ENCODE measurements around the gene ASB2. TPM values are rescaled to one million over a fixed set of nuclear protein-coding genes. Genes with fewer than 3 reads are reported as not detected.

Gene ASB2
- total RNA-seq, 4 donors from 2014 or later: 22.1 to 35.8 (median 27.9) TPM

- in situ Hi-C loops (cut with MboI; ENCODE audit: low pct_ligation_motif_present in 1 of 4, low pct_unique_long_range_greater_than_20kb in 1 of 4, low sequenced_read_pairs in 3 of 4) (no loop called here), intact Hi-C loops (cut with DNase I; ENCODE audit: low total_unique reads) (no loop called here)
- no peaks in the 10 kb centered on the region for H3K36me3 ChIP-seq
- peaks cover 0 to 6% (median under 1%) of the 10 kb centered on the region in 4 donors for H3K4me1 ChIP-seq
- H3K9me3 ChIP-seq: no peaks in the 10 kb centered on the region
- WGBS, 2 donors (ENCODE audit: low coverage in 1 of 2): 69 to 77% methylated on average over 4 to 10 of the region's 10 CpGs
- H3K27me3 ChIP-seq: no peaks in the 10 kb centered on the region
- TF ChIP-seq POLR2AphosphoS5 (IDR thresholded peaks at IDR 0.05) (no peak), POLR2A (IDR thresholded peaks at IDR 0.05) (no peak), EP300 (IDR thresholded peaks at IDR 0.05; ENCODE audit: low read depth) (no peak)
- no peak overlapping the region for H3K4me3 ChIP-seq
- H3K27ac ChIP-seq: no peak overlapping the region
- DNase-seq: peak; percentile 34
Observed at GRCh38 chr14:94021416-94022157, 45.2 kb upstream of the ASB2 start.

DNA sequence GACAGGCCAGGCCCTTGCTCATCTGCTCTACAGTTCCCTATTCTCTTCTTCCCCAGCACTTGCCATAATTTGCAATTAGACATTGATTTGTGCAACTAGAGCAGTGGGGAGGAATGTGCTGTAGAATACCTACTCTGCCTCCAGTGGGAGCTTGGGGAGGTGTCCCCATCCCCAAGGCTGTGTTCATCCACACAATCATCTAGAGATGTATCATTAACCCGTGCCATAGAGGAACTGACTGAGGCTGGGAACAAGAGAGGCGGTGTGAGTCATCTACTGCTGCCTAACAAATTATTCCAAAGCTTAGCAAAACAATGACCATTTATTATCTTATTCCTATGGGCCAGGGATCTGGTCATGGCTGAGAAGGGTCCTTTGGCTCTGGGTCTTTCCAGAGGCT, 44.6 kb upstream of the ASB2 start:
- intact Hi-C loops (cut with DNase I; ENCODE audit: low total_unique reads) (no loop called here), in situ Hi-C loops (cut with MboI; ENCODE audit: low pct_ligation_motif_present in 1 of 4, low pct_unique_long_range_greater_than_20kb in 1 of 4, low sequenced_read_pairs in 3 of 4) (no loop called here)
- H3K27ac ChIP-seq: no peak overlapping the region
- H3K4me1 ChIP-seq: peaks cover 0 to 2% (median 0%) of the 10 kb centered on the region in 4 donors
- TF ChIP-seq CTCF (IDR thresholded peaks at IDR 0.05) (no peak), POLR2A (IDR thresholded peaks at IDR 0.05) (no peak), EP300 (IDR thresholded peaks at IDR 0.05; ENCODE audit: low read depth) (no peak), POLR2AphosphoS5 (IDR thresholded peaks at IDR 0.05) (no peak)
- WGBS, 2 donors (ENCODE audit: low coverage in 1 of 2): 60 to 81% methylated on average over 2 of the region's 2 CpGs
- no peaks in the 10 kb centered on the region for H3K9me3 ChIP-seq
- no peaks in the 10 kb centered on the region for H3K36me3 ChIP-seq
- DNase-seq: no peak
- H3K27me3 ChIP-seq: no peaks in the 10 kb centered on the region
- H3K4me3 ChIP-seq: no peak overlapping the region

DNA sequence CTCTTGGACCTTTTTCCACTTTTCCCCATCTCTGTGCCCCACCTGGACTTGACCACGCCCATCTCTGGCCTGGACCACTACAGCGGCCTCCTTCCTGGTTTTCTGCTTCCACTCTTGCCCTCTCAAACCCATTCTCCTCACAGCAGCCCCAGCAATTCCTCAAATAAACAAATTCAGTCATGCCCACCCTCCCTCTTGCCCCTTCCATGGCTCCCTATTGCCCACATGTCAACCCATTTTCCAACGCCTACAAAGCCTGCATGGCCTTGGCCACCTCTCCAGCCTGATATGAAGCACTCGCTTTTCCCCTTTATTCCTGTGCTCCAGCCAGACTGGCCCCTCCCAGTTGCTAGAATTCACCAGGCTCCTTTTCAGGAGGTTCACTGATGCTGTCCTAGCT, 43.9 kb upstream of the ASB2 start:
- no peaks in the 10 kb centered on the region for H3K27me3 ChIP-seq
- H3K4me1 ChIP-seq: no peaks in the 10 kb centered on the region
- no peaks in the 10 kb centered on the region for H3K9me3 ChIP-seq
- 88% methylated on average over 4 of the region's 4 CpGs; no CpG with 5 or more reads in 1 of the 2 donors for WGBS, 2 donors (ENCODE audit: low coverage in 1 of 2)
- H3K36me3 ChIP-seq: no peaks in the 10 kb centered on the region
- intact Hi-C loops (cut with DNase I; ENCODE audit: low total_unique reads): no loop called here
- no peak overlapping the region for H3K4me3 ChIP-seq
- TF ChIP-seq EP300 (IDR thresholded peaks at IDR 0.05; ENCODE audit: low read depth) (no peak), POLR2AphosphoS5 (IDR thresholded peaks at IDR 0.05) (no peak), POLR2A (IDR thresholded peaks at IDR 0.05) (no peak), CTCF (IDR thresholded peaks at IDR 0.05) (no peak)
- in situ Hi-C loops (cut with MboI; ENCODE audit: low pct_ligation_motif_present in 1 of 4, low pct_unique_long_range_greater_than_20kb in 1 of 4, low sequenced_read_pairs in 3 of 4): no loop called here
- DNase-seq: no peak
- no peak overlapping the region for H3K27ac ChIP-seq

DNA sequence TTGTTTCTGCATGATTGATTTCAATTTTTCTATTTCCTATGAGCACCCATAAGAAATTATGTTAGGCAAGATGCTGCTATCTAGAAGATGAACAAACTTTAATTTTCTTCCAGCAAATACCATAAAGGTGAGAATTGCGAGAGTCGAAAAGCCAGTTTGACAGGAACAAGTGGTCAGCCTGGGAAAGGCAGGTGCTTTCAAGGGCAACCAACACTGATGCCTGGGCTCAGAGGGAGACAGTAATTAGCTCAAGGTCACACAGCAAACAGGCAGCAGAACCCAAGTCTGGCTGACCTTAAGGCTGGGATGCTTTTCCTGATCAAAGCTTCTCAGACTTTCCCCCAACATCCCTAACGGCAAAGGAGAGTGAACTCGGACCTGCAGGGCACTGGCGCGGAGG, 43.0 kb upstream of the ASB2 start:
- no peak for DNase-seq
- Histone ChIP-seq H3K4me1 (no peaks in the 10 kb centered on the region), H3K27me3 (no peaks in the 10 kb centered on the region), H3K9me3 (no peaks in the 10 kb centered on the region), H3K27ac (no peak overlapping the region), H3K4me3 (no peak overlapping the region), H3K36me3 (no peaks in the 10 kb centered on the region)
- intact Hi-C loops (cut with DNase I; ENCODE audit: low total_unique reads) (no loop called here), in situ Hi-C loops (cut with MboI; ENCODE audit: low pct_ligation_motif_present in 1 of 4, low pct_unique_long_range_greater_than_20kb in 1 of 4, low sequenced_read_pairs in 3 of 4) (no loop called here)
- WGBS, 2 donors (ENCODE audit: low coverage in 1 of 2): 71 to 100% methylated on average over 1 to 6 of the region's 6 CpGs
- TF ChIP-seq POLR2AphosphoS5 (IDR thresholded peaks at IDR 0.05) (no peak), POLR2A (IDR thresholded peaks at IDR 0.05) (no peak), EP300 (IDR thresholded peaks at IDR 0.05; ENCODE audit: low read depth) (no peak), CTCF (IDR thresholded peaks at IDR 0.05) (no peak)
